WTC11 (cell line): ENCODE measurements around the gene PAN2.
"Not testable (repeated sequence)": the region's sequence is repeated elsewhere in the genome, so short reads cannot be mapped to it uniquely, and the experiment has no call there.

Experiments
- CBFB ChIP-seq: sonication (generic); formaldehyde crosslinking; IDR thresholded peaks from 2 replicates; pipeline ENCODE4 v1.8.1; 2022; ENCODE audit warnings: mild to moderate bottlenecking, low read depth, missing genetic modification reagents
- CTCF ChIP-seq: fragments of 200-600 bp; IDR thresholded peaks from 2 replicates; pipeline ENCODE4 v1.8.0; 2022; ENCODE audit warnings: antibody characterized with exemption
- FOXJ3 ChIP-seq: sonication (generic); formaldehyde crosslinking; IDR thresholded peaks from 2 replicates; pipeline ENCODE4 v1.9.0; 2021; ENCODE audit warnings: missing genetic modification reagents, mild to moderate bottlenecking, borderline replicate concordance
- JUN ChIP-seq: sonication (generic); formaldehyde crosslinking; IDR thresholded peaks from 2 replicates; pipeline ENCODE4 v1.8.0; 2023; ENCODE audit warnings: mild to moderate bottlenecking, missing genetic modification reagents
- NR2C2 ChIP-seq: sonication (generic); formaldehyde crosslinking; IDR thresholded peaks from 2 replicates; pipeline ENCODE4 v1.8.0; 2022; ENCODE audit warnings: mild to moderate bottlenecking, missing genetic modification reagents
- STAT6 ChIP-seq: sonication (generic); formaldehyde crosslinking; conservative IDR thresholded peaks from 2 replicates; pipeline ENCODE4 v1.8.1; 2023; ENCODE audit warnings: mild to moderate bottlenecking, low read depth, missing genetic modification reagents, moderate library complexity
- TCF7 ChIP-seq: sonication (generic); formaldehyde crosslinking; IDR thresholded peaks from 2 replicates; pipeline ENCODE4 v1.8.0; 2022; ENCODE audit warnings: mild to moderate bottlenecking, low read depth, missing genetic modification reagents, moderate library complexity
- TF ChIP-seq, protein P1 (sequence below): sonication (generic); formaldehyde crosslinking; IDR thresholded peaks from 2 replicates; pipeline ENCODE4 v1.8.0; 2022; ENCODE audit warnings: mild to moderate bottlenecking, missing genetic modification reagents

DNA sequence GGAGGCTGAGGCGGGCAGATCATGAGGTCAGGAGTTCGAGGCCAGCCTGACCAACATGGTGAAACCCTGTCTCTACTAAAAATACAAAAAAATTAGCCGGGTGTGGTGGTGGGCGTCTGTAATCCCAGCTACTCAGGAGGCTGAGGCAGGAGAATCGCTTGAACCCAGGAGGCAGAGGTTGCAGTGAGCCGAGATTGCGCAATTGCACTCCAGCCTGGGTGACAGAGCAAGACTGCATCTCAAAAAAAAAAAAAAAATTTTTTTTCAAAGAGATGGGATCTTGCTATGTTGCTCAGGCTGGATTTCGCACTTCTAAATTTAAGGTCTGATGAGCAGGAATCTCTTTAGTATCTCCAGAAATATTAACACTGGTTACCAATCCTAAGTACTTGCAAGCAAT, 12.2 kb downstream of the PAN2 start:
- not testable (repeated sequence) for TF ChIP-seq CTCF; FOXJ3; CBFB; NR2C2 (CRISPR knock-in tag); STAT6 (CRISPR knock-in tag); JUN (CRISPR knock-in tag); TCF7 (CRISPR knock-in tag)
- TF ChIP-seq, protein P1, sequence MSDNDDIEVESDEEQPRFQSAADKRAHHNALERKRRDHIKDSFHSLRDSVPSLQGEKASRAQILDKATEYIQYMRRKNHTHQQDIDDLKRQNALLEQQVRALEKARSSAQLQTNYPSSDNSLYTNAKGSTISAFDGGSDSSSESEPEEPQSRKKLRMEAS = not testable (repeated sequence)
